NB4 (cell line): ENCODE measurements around the gene PIP5K1C.

Source experiments
- DNase-seq: peaks from one replicate; pipeline ENCODE4 v3.0.0; 2010; ENCODE audit warnings: low read depth
- H3K4me3 ChIP-seq: one replicate; pipeline ENCODE4 v1.5.1; 2011; ENCODE audit warnings: mild to moderate bottlenecking, low read depth, low read length, moderate library complexity
- CTCF ChIP-seq: IDR thresholded peaks from one replicate; pipeline ENCODE4 v1.5.1; 2012; ENCODE audit warnings: low read depth, low read length
- MAX ChIP-seq: IDR thresholded peaks from 2 replicates; pipeline ENCODE4 v1.6.1; 2011; ENCODE audit warnings: low read depth, low read length
- MYC ChIP-seq: IDR thresholded peaks from 2 replicates; pipeline ENCODE4 v1.6.1; 2011; ENCODE audit warnings: low read depth, low read length
- POLR2A ChIP-seq: IDR thresholded peaks from 2 replicates; pipeline ENCODE4 v1.6.1; 2011; ENCODE audit warnings: mild to moderate bottlenecking; ENCODE audit not compliant: insufficient read length; ENCODE audit errors: extremely low read depth

PIP5K1C gene

GRCh38 chr19:3660493-3661219 lies 39.6 kb downstream of the PIP5K1C start:
- no peak for DNase-seq
- H3K4me3 ChIP-seq: no peak overlapping the region
- TF ChIP-seq POLR2A (no peak), MYC (no peak), MAX (no peak), CTCF (no peak)

DNA sequence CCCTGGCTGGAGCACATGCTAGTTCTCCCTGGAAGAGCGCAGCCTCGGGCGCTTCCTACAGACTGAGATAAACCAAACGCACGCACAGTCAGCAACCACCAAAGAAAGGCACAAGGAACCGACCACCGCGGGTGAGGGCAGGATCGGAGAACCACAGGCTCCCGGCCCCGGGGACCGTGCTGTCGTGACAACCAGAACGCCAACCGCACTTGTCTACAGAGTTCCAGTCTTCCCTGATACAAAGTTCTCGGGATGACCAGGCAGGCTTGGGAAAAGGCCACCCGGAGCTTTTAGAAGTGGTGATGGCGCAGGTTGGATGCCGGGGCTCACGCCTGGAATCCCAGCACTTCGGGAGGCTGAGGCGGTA lies 40.5 kb downstream of the PIP5K1C start:
- no peak for DNase-seq
- no peak overlapping the region for H3K4me3 ChIP-seq
- TF ChIP-seq MAX: no peak
- TF ChIP-seq CTCF: no peak
- no peak for TF ChIP-seq MYC
- no peak for TF ChIP-seq POLR2A

DNA sequence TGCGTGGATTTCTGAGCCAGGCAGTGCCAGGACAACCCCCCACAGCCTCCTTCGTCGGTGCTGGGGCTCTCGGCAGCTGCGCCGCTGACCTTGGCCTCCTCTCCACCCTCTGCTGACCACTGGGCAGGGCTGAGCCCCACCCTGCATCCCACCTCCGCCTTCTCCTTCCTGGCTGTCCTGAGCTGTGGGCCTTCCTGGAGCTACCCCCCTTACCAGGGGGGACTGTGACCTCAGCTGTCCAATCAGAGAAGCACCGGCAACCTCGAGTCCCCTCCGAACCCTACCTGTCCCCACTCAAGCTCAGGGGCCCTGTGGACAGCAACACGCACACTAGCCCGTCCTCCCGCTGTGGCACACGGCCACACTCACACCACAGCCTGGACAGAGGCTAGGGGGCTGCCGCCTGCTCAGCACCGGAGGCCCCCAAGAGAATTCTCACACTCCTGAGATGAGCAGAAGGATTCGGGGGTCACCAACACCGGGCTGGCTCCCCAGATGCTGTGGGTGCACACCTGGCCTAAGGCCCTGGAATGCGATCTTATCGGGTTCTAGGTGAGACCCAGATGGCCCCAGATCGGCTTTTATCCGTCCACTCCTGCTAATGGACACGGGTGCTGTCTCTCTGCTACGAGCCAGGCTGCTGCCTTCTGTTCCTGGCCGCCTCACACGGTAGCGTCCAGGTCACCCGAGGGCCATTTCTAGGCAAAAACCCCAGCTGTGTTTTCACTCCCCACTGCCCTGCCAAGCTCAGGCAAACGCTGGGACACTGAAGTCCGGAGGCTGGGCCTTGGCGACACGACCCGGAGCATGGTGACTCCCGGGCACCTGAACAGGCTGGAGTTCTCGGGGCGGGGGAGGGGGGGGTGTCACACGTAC lies 41.2 kb downstream of the PIP5K1C start:
- TF ChIP-seq POLR2A (no peak), CTCF (no peak), MAX (no peak), MYC (no peak)
- no peak overlapping the region for H3K4me3 ChIP-seq
- no peak for DNase-seq

DNA sequence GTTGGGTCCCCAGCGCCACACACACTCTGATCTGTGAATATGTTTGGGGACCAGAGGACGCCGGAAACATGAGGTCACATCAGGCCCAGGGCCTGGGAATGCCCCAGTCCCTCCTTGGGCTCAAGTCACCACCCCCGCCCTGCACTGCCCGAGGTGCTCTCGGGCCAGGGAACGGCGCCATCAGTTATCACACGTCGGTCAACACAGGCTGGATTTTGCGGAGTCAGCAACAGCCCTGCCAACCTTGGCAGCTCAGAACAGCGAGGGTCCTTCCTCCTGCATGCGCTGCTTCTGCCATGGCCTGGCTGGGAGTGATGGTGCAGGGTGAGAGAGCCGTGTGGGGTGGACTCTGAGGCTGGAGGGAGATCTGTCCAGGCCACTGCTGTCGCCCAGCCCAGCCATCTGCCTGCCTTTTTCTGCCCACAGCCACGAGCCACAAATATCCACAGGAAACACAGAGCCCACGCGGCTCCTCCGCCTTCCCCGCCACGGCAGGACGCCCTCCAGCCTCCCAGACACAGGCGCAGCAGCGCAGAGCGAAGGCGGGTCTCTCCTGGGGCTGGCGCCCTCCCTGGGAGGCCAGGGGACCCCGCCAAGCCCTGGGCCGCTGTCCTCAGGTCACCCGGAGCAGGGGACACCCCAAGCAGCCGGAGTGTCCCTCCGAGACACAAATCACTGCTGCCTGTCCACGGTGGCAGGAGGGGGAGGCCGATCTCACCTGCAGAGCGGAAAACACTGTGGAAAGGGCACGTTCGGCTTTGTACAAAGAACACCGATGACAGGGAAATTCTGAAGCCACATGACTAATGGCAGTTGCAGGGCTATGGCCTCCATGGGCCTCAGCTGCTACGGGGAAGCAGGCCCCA lies 42.0 kb downstream of the PIP5K1C start:
- H3K4me3 ChIP-seq: no peak overlapping the region
- no peak for TF ChIP-seq MYC
- no peak for TF ChIP-seq POLR2A
- TF ChIP-seq MAX: no peak
- TF ChIP-seq CTCF: no peak
- DNase-seq: no peak

- H3K4me3 ChIP-seq: no peak overlapping the region
- TF ChIP-seq MYC (no peak), POLR2A (no peak), MAX (no peak), CTCF (no peak)
- DNase-seq: no peak
Observed at GRCh38 chr19:3657395-3657769, 42.9 kb downstream of the PIP5K1C start.
